ENCODE measurements around the gene CSRP1. TPM values are rescaled to one million over a fixed set of nuclear protein-coding genes. Genes with fewer than 3 reads are reported as not detected.
A peak's percentile ranks its signal among the peaks of the same experiment; 100 is the strongest.

The CSRP1 gene
- polyA plus RNA-seq, 6 donors from 2014 or later, result 25.4 to 35.4 (median 27.8) TPM

GRCh38 chr1:201515895-201516294, 9.0 kb upstream of the CSRP1 start:
- Mint-ChIP-seq H3K36me3 (no peaks in the 10 kb centered on the region), H3K4me3 (no peak overlapping the region), H3K27me3 (no peaks in the 10 kb centered on the region), H3K27ac (no peak overlapping the region), H3K9me3 (no peaks in the 10 kb centered on the region), H3K4me1 (no peaks in the 10 kb centered on the region)
- DNase-seq (no peak), ATAC-seq (ENCODE audit: low read depth in 2 of 2) (no peak)

GRCh38 chr1:201515062-201515750, 8.3 kb upstream of the CSRP1 start:
- Mint-ChIP-seq H3K27ac (peak overlapping the region in 2 of 6 donors; percentile 6 to 85), H3K27me3 (no peaks in the 10 kb centered on the region), H3K36me3 (no peaks in the 10 kb centered on the region), H3K4me1 (no peaks in the 10 kb centered on the region), H3K9me3 (no peaks in the 10 kb centered on the region), H3K4me3 (no peak overlapping the region)
- ATAC-seq (ENCODE audit: low read depth in 2 of 2), result no peak
- no peak for DNase-seq

DNA sequence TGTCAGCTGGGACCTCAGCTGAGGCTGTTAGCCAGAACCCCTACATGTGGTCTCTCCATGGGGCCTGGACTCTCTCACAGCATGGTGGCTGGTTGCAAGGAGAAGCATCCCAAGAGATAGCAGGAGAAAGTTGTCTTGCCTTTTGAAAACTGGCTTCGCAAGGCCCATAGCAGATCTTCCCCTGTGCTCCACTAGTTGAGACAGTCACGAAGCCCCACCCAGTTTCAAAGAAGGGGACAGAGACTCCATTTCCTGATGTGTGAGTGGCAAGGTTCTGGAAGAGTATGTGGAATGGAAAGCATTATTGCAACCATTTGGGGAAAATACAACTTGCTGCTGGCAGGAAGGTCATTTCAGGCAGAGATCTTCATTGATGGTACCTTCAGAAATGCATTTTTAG, 7.5 kb upstream of the CSRP1 start:
- ATAC-seq (ENCODE audit: low read depth in 2 of 2) (no peak), DNase-seq (no peak)
- Mint-ChIP-seq H3K36me3 (no peaks in the 10 kb centered on the region), H3K4me1 (peaks cover 0 to 4% (median 0%) of the 10 kb centered on the region in 3 donors), H3K27ac (no peak overlapping the region), H3K9me3 (no peaks in the 10 kb centered on the region), H3K27me3 (no peaks in the 10 kb centered on the region), H3K4me3 (no peak overlapping the region)

DNA sequence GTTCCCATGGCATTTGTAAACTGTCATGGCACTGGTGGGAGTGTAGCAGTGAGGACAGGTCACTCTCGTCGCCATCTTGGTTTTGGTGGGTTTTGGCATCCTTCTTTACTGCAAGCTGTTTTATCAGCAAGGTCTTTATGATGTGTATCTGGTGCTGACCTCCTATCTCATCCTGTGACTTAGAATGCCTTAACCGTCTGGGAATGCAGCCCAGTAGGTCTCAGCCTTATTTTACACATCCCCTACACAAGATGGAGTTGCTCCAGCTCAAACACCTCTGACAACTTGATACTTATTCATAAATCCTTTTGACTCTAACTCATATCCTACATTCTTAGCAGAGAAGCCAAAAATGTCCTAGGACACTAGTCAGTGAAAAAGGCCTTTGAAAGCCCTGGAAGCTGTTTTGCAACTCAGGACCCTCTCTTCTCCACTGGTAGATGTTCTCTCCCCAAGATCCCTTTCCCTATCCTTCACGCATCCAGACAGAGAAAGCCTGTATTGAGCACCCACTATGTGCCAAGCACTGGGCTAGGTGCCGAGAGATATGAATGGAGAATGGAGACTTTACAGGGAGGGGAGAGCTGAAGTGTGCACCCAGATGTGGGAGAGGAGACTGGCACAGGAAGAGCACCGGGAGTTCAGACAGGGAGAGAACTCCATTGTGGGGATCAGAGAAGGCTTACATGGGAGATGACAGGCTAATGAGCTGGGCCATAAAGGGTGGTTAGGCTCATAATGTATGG, 6.7 kb upstream of the CSRP1 start:
- ATAC-seq (ENCODE audit: low read depth in 2 of 2) (no peak), DNase-seq (no peak)
- no peaks in the 10 kb centered on the region for H3K27me3 Mint-ChIP-seq
- H3K36me3 Mint-ChIP-seq, result no peaks in the 10 kb centered on the region
- H3K4me3 Mint-ChIP-seq, result peak overlapping the region in 1 of 8 donors; percentile 59
- H3K4me1 Mint-ChIP-seq, result peaks cover 0 to 4% (median 0%) of the 10 kb centered on the region in 3 donors
- peak overlapping the region in 1 of 6 donors; percentile 39 for H3K27ac Mint-ChIP-seq
- no peaks in the 10 kb centered on the region for H3K9me3 Mint-ChIP-seq

DNA sequence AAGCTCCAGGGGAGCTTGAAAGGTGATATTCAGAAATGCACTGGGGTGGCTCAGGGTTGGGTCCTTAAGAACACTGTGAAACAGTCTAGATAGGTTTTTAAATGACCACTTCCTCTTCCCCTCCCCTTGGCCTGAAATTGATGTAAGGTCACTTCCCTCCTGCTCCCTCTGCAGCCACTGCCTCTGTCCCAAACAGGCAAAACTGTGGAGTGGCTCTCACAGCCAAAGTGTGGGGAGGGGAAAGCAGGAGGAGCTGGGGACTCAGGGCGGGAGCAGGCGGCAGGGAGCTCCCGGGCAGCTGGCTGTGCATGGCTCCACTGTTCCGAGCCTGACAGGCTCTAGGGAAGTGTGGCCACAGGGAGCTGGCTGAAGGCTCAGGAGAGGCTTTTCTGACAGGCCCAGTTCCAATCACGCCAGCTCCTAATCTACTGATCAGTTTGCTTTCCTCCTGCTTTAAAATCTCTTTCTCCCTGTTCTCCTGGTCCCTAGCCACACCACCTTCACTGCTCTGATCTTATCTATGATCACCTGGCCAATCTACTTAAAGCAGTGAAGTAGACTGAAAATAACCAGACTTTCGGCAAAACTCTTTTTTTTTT, 5.1 kb upstream of the CSRP1 start:
- Mint-ChIP-seq H3K36me3 (no peaks in the 10 kb centered on the region), H3K4me3 (no peak overlapping the region), H3K4me1 (peaks cover 0 to 11% (median 4%) of the 10 kb centered on the region in 3 donors), H3K27me3 (no peaks in the 10 kb centered on the region), H3K9me3 (no peaks in the 10 kb centered on the region), H3K27ac (no peak overlapping the region)
- no peak for ATAC-seq (ENCODE audit: low read depth in 2 of 2)
- no peak for DNase-seq

GRCh38 chr1:201511396-201511940, 4.5 kb upstream of the CSRP1 start:
- H3K27me3 Mint-ChIP-seq, result no peaks in the 10 kb centered on the region
- no peaks in the 10 kb centered on the region for H3K9me3 Mint-ChIP-seq
- ATAC-seq (ENCODE audit: low read depth in 2 of 2) (no peak), DNase-seq (no peak)
- no peak overlapping the region for H3K4me3 Mint-ChIP-seq
- no peak overlapping the region for H3K27ac Mint-ChIP-seq
- H3K36me3 Mint-ChIP-seq, result no peaks in the 10 kb centered on the region
- peaks cover 1 to 13% (median 5%) of the 10 kb centered on the region in 3 donors for H3K4me1 Mint-ChIP-seq

DNA sequence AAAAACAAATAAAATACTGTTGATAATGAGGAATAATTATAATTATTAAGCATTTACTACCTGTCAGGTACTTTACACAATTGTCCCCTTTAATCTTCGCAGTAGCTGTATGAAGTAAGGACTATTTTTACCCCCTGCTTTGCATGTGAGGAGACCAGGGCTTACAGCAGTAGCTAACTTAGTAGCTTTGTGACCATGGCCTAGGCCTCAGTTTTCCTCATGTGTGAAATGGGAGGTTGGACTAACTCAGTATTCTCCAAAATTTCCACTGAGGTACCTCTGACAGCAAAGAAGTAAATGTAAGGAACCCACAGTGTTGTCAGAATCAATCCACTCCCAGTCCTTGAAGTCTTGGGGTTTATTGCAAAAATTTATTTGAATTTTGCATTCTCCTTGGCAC, 3.8 kb upstream of the CSRP1 start:
- Mint-ChIP-seq H3K36me3 (no peaks in the 10 kb centered on the region), H3K27me3 (no peaks in the 10 kb centered on the region), H3K4me1 (peaks cover 7 to 20% (median 8%) of the 10 kb centered on the region in 3 donors), H3K27ac (no peak overlapping the region), H3K9me3 (no peaks in the 10 kb centered on the region), H3K4me3 (no peak overlapping the region)
- no peak for ATAC-seq (ENCODE audit: low read depth in 2 of 2)
- DNase-seq, result no peak

GRCh38 chr1:201509601-201510374, 2.9 kb upstream of the CSRP1 start:
- Mint-ChIP-seq H3K36me3 (no peaks in the 10 kb centered on the region), H3K27me3 (no peaks in the 10 kb centered on the region), H3K4me1 (peaks cover 13 to 28% (median 17%) of the 10 kb centered on the region in 3 donors), H3K4me3 (peak overlapping the region in 1 of 8 donors; percentile 52), H3K27ac (peak overlapping the region in 2 of 6 donors; percentile 3 to 60), H3K9me3 (no peaks in the 10 kb centered on the region)
- no peak for ATAC-seq (ENCODE audit: low read depth in 2 of 2)
- DNase-seq, result no peak

DNA sequence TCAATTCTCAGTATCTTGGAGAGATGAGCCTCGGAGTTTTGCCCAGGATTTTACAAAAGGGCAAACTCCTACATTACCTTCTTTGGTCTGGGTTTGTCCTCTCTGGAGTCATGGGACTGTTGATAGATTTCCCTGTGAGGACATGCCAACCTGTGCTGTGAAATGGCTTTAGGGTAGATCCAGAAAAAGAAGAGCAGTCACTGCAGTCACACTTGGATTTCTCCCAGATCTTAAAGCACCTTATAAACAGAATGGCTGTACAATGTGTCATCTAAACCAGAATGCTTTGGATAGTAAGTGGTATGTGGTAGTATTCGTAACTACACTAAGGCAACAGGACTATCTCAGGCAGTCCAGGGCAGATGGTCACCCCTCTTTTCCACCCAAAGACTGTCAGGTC, 1.9 kb upstream of the CSRP1 start:
- peaks cover 13 to 28% (median 17%) of the 10 kb centered on the region in 3 donors for H3K4me1 Mint-ChIP-seq
- no peak overlapping the region for H3K27ac Mint-ChIP-seq
- H3K4me3 Mint-ChIP-seq, result peak overlapping the region in 3 of 8 donors; percentile 10 to 52 (median 22)
- DNase-seq (no peak), ATAC-seq (ENCODE audit: low read depth in 2 of 2) (no peak)
- no peaks in the 10 kb centered on the region for H3K9me3 Mint-ChIP-seq
- H3K36me3 Mint-ChIP-seq, result no peaks in the 10 kb centered on the region
- no peaks in the 10 kb centered on the region for H3K27me3 Mint-ChIP-seq

DNA sequence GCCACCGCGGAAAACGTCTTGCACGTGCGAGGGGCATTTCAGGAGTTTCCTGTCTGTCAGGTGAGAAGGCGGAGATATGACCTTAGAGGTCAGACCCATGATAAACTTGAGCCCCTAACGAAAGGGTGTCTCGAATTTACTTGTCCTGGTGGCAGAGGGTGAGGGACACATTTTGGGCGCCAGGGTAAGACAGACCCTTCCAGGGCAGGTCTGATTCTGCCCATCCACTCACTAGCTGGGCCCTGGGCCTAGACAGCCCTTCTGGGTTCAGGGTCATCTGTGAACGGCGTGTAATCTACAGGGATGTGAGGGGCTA, 395 bp upstream of the CSRP1 start:
- peaks cover 13 to 28% (median 17%) of the 10 kb centered on the region in 3 donors for H3K4me1 Mint-ChIP-seq
- no peak for ATAC-seq (ENCODE audit: low read depth in 2 of 2)

DNA sequence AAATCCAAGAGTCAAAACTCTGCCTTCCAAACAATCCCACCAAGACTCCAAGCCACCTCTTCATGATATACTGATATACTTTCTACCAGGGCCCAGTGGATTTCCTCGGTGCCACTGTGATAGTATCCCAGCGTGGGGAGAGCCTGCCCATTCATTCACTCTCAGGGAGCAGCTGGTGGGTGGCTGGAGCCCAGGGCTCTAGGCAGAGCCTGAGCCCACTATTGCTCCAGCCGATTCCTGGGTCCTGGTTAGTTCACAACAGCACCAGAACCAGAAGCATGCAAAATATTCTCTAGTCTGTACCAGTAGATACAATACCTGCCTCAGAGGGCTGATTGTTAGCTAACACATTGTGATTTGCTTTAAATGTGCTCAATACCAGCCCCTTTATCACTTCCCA, 831 bp downstream of the CSRP1 start:
- Mint-ChIP-seq H3K27me3 (no peaks in the 10 kb centered on the region), H3K9me3 (no peaks in the 10 kb centered on the region), H3K36me3 (no peaks in the 10 kb centered on the region), H3K4me3 (peak overlapping the region; percentile 84 to 95 (median 90)), H3K4me1 (peaks cover 13 to 28% (median 17%) of the 10 kb centered on the region in 3 donors), H3K27ac (peak overlapping the region in 4 of 6 donors; percentile 72 to 86 (median 86))
- ATAC-seq (ENCODE audit: low read depth in 2 of 2), result no peak
- DNase-seq, result no peak

More for the DNA sequence above, 395 bp upstream of the CSRP1 start:
- no peaks in the 10 kb centered on the region for H3K9me3 Mint-ChIP-seq
- H3K27ac Mint-ChIP-seq, result peak overlapping the region in 5 of 6 donors; percentile 38 to 89 (median 82)
- no peak for DNase-seq
- H3K36me3 Mint-ChIP-seq, result no peaks in the 10 kb centered on the region
- H3K4me3 Mint-ChIP-seq, result peak overlapping the region; percentile 79 to 92 (median 88)
- H3K27me3 Mint-ChIP-seq, result no peaks in the 10 kb centered on the region

- no peaks in the 10 kb centered on the region for H3K27me3 Mint-ChIP-seq
- H3K4me3 Mint-ChIP-seq, result peak overlapping the region; percentile 74 to 95 (median 88)
- H3K36me3 Mint-ChIP-seq, result no peaks in the 10 kb centered on the region
- H3K9me3 Mint-ChIP-seq, result no peaks in the 10 kb centered on the region
- peak overlapping the region in 2 of 6 donors; percentile 72 to 77 for H3K27ac Mint-ChIP-seq
- ATAC-seq (ENCODE audit: low read depth in 2 of 2) (no peak), DNase-seq (no peak)
- peaks cover 13 to 28% (median 17%) of the 10 kb centered on the region in 3 donors for H3K4me1 Mint-ChIP-seq
These were observed 1.4 kb downstream of the CSRP1 start for GRCh38 chr1:201505503-201505890.

All from naive B cell (primary cell).